ENCODE results near the gene DHX40.

- TF ChIP-seq CTCF (IDR thresholded peaks at IDR 0.05) (no peak), POLR2A (IDR thresholded peaks at IDR 0.05) (no peak)
Observed at GRCh38 chr17:59520251-59520650, 45.2 kb upstream of the DHX40 start.
